ENCODE results near the gene RASEF.
"Not testable (repeated sequence)": the region's sequence is repeated elsewhere in the genome, so short reads cannot be mapped to it uniquely, and the experiment has no call there.

RASEF gene

DNA sequence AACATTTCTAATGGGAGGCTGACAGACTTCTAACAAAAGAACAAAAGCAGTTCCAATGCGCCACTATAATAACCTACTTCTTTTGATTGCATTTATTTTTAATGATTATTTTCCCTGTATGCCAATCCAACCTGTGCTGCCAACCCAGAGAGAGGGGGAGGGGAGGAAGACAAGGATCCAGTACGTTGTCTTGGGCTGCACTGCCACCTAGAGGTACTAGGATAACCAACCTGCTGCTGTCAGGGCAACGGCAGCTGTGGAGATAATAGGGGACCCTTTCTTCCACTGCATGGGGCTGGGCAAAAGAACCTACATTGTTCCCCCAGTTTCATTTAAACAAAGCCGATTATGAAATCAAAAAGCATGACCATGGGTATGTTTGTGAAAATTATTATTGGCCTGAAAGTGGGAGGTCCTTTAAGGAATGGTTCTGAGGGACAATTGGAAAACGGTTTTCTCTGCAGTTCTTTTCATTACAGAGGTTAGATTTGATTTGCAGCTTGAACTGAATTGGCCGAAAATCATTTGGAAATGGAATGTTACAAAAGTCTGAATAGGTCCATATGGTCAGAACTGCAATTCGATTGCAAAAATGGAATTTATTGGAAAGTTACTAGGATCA, 101.3 kb downstream of the RASEF start:
- Histone ChIP-seq H3K4me1 (ENCODE audit: control insufficient read depth, insufficient read depth, low read length) (peaks cover 2% of the 10 kb centered on the region), H3K27me3 (ENCODE audit: control insufficient read depth, insufficient read depth, low read length) (no peaks in the 10 kb centered on the region)

DNA sequence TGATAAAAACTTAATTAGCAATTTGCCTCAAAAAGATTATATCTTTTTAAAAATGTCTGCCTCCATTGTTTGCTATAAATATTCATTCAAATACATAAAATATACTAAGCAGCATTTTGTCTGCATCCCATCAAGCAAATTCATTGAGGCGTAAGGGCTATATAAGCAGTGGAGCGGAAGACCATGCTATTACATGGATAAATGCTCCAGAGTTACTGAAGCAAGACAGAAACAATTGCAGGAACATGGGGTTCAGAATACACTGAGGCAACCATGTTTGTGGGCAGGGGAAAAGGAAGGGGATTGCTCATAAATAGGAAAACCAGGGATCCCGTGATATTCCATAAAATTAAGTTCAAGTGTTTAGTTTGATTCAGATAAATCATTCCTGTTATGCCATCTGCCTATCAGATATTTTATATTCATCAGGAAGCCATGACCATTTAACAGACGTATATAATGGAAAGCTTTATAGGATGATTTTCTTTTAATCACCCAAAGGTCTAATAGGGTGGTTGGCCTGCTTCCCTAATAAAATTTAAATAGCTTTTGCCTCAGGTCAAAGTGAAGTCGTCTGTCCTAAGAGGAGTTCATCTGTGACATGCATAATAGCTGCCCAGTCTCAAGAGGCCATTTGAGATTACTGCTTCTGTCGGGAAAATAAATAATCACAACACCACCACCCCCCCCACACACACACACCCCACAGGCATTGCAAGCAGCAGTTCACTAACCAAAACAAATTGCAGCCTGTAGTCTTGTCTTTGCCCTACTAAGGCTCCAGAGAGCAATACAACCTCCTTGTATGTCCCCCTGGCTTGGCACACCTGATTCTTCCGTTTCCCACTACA, 105.2 kb downstream of the RASEF start:
- no peaks in the 10 kb centered on the region for H3K9me3 ChIP-seq (ENCODE audit: control insufficient read depth, insufficient read depth, low read length)
- peaks cover 2% of the 10 kb centered on the region for H3K4me1 ChIP-seq (ENCODE audit: control insufficient read depth, insufficient read depth, low read length)
- H3K4me3 ChIP-seq (ENCODE audit: low read depth, low read length) = no peak overlapping the region
- H3K36me3 ChIP-seq (ENCODE audit: control insufficient read depth, insufficient read depth, low read length) = no peaks in the 10 kb centered on the region
- no peak overlapping the region for H3K9ac ChIP-seq (ENCODE audit: low read depth, low read length)
- H3K27me3 ChIP-seq (ENCODE audit: control insufficient read depth, insufficient read depth, low read length) = no peaks in the 10 kb centered on the region

More for the DNA sequence above, 101.3 kb downstream of the RASEF start:
- Histone ChIP-seq H3K9ac (ENCODE audit: low read depth, low read length) (no peak overlapping the region), H3K36me3 (ENCODE audit: control insufficient read depth, insufficient read depth, low read length) (no peaks in the 10 kb centered on the region), H3K9me3 (ENCODE audit: control insufficient read depth, insufficient read depth, low read length) (no peaks in the 10 kb centered on the region), H3K4me3 (ENCODE audit: low read depth, low read length) (no peak overlapping the region)

DNA sequence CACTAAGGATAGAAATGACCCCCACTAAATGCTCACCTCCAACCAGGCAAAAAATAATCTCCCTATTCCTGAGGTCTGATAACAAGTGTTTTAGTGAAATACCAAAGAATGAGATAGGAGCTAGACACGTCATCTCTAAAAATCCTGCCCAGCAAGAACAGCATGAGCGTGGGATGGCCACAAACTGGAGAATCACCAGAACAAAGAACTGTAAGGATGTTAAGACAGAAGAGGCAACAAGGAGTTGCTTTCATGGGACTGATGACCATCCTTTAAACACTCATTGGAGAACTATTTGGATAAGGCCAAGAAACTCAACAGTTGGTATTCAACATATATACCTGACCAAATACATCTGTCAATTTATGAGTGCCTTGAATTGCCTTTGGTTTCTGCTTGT, 113.7 kb downstream of the RASEF start:
- H3K9ac ChIP-seq (ENCODE audit: low read depth, low read length) = no peak overlapping the region
- H3K27me3 ChIP-seq (ENCODE audit: control insufficient read depth, insufficient read depth, low read length) = no peaks in the 10 kb centered on the region
- H3K9me3 ChIP-seq (ENCODE audit: control insufficient read depth, insufficient read depth, low read length) = no peaks in the 10 kb centered on the region
- H3K4me3 ChIP-seq (ENCODE audit: low read depth, low read length) = no peak overlapping the region
- H3K36me3 ChIP-seq (ENCODE audit: control insufficient read depth, insufficient read depth, low read length) = no peaks in the 10 kb centered on the region
- peaks cover 10% of the 10 kb centered on the region for H3K4me1 ChIP-seq (ENCODE audit: control insufficient read depth, insufficient read depth, low read length)

DNA sequence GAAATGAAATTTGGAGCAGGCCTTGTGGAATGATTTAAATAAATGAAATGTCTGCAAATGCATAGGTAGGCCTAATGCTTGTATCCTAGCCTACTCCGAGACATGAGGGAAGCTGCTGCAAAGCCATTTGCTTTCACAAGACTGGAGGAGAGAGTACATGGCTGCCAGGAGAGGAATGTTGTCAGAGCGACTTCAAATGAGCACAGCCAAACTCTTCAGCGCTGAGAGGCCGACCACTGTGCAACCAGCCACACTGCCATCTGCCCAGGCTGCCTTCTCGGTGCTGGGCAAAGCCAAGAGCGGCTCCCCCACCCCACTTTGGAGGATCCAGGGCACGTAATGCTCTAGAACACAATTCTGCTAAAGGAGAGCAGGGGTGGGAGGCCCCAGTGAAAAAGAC, 122.6 kb downstream of the RASEF start:
- Histone ChIP-seq H3K9me3 (ENCODE audit: control insufficient read depth, insufficient read depth, low read length) (no peaks in the 10 kb centered on the region), H3K27me3 (ENCODE audit: control insufficient read depth, insufficient read depth, low read length) (no peaks in the 10 kb centered on the region), H3K4me3 (ENCODE audit: low read depth, low read length) (no peak overlapping the region), H3K4me1 (ENCODE audit: control insufficient read depth, insufficient read depth, low read length) (peaks cover 3% of the 10 kb centered on the region), H3K36me3 (ENCODE audit: control insufficient read depth, insufficient read depth, low read length) (no peaks in the 10 kb centered on the region), H3K9ac (ENCODE audit: low read depth, low read length) (no peak overlapping the region)

DNA sequence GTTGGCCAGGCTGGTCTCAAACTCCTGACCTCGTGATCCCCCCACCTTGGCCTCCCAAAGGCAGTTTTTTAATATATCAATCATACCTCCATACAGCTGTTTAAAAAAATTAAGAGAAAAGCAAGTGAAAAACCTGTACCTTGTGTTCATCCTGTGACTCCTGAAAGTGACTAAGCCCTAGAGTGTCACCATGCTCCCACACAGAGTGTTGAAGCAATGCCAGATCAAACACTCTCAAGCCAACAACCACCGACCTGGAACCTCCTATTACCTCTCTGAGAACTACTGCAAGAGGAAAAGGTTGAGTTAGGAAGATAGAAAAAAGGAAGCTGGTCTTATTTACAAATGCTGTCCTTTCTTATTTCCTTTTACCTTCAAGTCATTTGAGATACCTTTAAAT, 123.5 kb downstream of the RASEF start:
- H3K4me3 ChIP-seq (ENCODE audit: low read depth, low read length) = no peak overlapping the region
- H3K36me3 ChIP-seq (ENCODE audit: control insufficient read depth, insufficient read depth, low read length) = no peaks in the 10 kb centered on the region
- H3K27me3 ChIP-seq (ENCODE audit: control insufficient read depth, insufficient read depth, low read length) = no peaks in the 10 kb centered on the region

DNA sequence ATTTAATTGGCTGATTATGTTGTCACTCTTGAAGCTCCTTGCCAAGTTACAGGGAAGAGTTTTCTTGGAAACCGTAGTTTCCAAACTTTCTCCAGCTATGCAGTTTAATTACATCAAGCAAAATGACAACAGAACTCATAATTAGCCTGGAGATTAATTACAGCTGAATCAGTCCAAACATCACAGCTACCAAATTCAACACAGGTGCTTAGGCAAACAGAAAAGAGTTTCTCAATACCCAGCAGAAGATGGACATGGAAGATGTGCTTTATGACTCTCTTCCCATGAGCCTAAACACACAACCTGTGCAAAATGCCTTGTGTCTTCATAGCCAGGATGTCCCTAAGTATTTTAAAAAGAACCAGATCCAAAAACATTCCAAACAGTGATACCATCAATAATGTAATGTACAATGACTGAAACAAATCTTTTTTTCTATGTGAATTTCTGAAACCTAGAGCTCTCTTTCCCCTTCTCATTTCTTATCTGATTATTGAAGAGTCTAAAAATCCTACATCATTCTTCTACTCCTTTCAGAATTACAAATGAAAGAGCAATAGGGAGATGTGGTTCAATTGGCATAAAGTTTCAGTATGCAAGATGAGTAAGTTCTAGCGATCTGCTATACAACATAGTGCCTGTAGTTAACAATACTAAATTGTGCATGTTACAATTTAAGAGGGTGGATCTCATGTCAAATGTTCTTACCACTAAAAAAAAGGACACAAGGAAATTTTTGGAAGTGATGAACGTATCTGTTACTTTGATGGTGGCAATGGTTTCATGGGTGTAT, 124.3 kb downstream of the RASEF start:
- no peak overlapping the region for H3K9ac ChIP-seq (ENCODE audit: low read depth, low read length)
- H3K9me3 ChIP-seq (ENCODE audit: control insufficient read depth, insufficient read depth, low read length) = no peaks in the 10 kb centered on the region
- H3K27me3 ChIP-seq (ENCODE audit: control insufficient read depth, insufficient read depth, low read length) = no peaks in the 10 kb centered on the region
- no peak overlapping the region for H3K4me3 ChIP-seq (ENCODE audit: low read depth, low read length)
- H3K36me3 ChIP-seq (ENCODE audit: control insufficient read depth, insufficient read depth, low read length) = no peaks in the 10 kb centered on the region
- peaks cover 3% of the 10 kb centered on the region for H3K4me1 ChIP-seq (ENCODE audit: control insufficient read depth, insufficient read depth, low read length)

More for the DNA sequence above, 123.5 kb downstream of the RASEF start:
- no peak overlapping the region for H3K9ac ChIP-seq (ENCODE audit: low read depth, low read length)
- peaks cover 3% of the 10 kb centered on the region for H3K4me1 ChIP-seq (ENCODE audit: control insufficient read depth, insufficient read depth, low read length)
- no peaks in the 10 kb centered on the region for H3K9me3 ChIP-seq (ENCODE audit: control insufficient read depth, insufficient read depth, low read length)

DNA sequence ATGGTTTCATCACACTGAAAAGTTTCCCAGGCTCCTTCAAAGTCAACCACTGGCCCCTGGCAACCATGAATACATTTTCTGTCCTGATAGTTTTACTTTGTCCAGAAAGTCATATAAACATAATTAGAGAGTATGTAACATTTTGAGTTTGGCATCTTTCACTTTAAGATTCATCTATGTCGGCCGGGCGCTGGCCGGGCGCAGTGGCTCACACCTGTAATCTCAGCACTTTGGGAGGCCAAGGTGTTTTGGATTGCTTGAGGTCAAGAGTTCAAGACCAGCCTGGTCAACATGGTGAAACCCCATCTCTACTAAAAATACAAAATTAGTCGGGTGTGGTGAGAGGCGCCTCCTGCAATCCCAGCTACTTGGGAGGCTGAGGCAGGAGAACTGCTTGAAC, 126.4 kb downstream of the RASEF start:
- H3K4me3 ChIP-seq (ENCODE audit: low read depth, low read length) = not testable (repeated sequence)

DNA sequence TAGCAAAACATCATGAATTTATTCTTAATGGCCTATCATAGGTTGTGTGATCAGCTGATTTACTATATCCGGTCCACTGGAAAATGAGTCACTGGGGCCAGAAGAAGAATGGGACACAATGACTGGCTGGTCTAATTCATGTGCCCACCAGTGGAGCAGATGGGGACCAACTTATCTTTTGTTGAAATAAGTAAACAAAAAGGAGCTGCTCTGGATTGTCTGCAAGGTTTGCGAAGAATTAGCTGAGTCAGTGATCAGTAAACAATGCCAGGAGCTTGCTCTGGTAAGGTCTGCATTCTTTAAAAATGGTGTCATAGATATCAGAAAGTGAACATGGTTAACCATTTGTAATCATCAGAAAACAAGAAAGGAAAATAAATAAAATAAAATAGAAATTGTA, 128.0 kb downstream of the RASEF start:
- no peak overlapping the region for H3K9ac ChIP-seq (ENCODE audit: low read depth, low read length)
- no peaks in the 10 kb centered on the region for H3K36me3 ChIP-seq (ENCODE audit: control insufficient read depth, insufficient read depth, low read length)
- H3K4me1 ChIP-seq (ENCODE audit: control insufficient read depth, insufficient read depth, low read length) = peaks cover 3% of the 10 kb centered on the region
- no peak overlapping the region for H3K4me3 ChIP-seq (ENCODE audit: low read depth, low read length)
- no peaks in the 10 kb centered on the region for H3K27me3 ChIP-seq (ENCODE audit: control insufficient read depth, insufficient read depth, low read length)
- no peaks in the 10 kb centered on the region for H3K9me3 ChIP-seq (ENCODE audit: control insufficient read depth, insufficient read depth, low read length)

More for the DNA sequence above, 126.4 kb downstream of the RASEF start:
- H3K27me3 ChIP-seq (ENCODE audit: control insufficient read depth, insufficient read depth, low read length); H3K9me3 ChIP-seq (ENCODE audit: control insufficient read depth, insufficient read depth, low read length); H3K36me3 ChIP-seq (ENCODE audit: control insufficient read depth, insufficient read depth, low read length); H3K9ac ChIP-seq (ENCODE audit: low read depth, low read length); H3K4me1 ChIP-seq (ENCODE audit: control insufficient read depth, insufficient read depth, low read length): not testable (repeated sequence)

DNA sequence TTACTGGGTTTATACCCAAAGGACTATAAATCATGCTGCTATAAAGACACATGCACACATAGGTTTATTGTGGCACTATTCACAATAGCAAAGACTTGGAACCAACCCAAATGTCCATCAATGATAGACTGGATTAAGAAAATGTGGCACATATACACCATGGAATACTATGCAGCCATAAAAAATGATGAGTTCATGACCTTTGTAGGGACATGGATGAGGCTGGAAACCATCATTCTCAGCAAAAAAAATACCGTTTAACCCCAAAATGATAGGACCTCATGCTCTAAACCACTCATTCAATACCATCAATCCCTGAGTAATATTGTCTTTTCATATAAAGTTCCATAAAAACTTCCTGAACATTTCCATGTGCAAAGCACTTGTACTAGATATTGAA, 128.9 kb downstream of the RASEF start:
- H3K27me3 ChIP-seq (ENCODE audit: control insufficient read depth, insufficient read depth, low read length); H3K36me3 ChIP-seq (ENCODE audit: control insufficient read depth, insufficient read depth, low read length); H3K9me3 ChIP-seq (ENCODE audit: control insufficient read depth, insufficient read depth, low read length); H3K4me3 ChIP-seq (ENCODE audit: low read depth, low read length); H3K9ac ChIP-seq (ENCODE audit: low read depth, low read length); H3K4me1 ChIP-seq (ENCODE audit: control insufficient read depth, insufficient read depth, low read length): not testable (repeated sequence)

DNA sequence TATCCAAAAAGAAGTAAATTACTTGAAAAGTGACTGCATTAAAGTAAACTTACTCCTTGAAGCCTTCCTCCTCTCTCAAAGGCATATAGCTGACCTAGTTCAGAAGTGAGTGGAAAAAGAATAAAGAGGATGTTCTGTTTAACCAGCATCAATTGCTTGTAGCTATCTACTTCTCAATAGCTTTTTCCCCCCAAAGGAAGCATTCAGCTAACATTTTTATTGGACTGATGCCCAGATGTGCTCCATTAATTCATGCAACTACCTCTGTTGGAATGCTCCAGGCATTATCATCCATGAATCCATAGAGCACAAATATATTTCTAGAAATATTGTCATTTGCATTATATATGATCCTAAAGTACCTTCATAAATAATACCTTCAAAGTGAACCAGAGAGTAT, 132.8 kb downstream of the RASEF start:
- Histone ChIP-seq H3K4me3 (ENCODE audit: low read depth, low read length) (no peak overlapping the region), H3K36me3 (ENCODE audit: control insufficient read depth, insufficient read depth, low read length) (no peaks in the 10 kb centered on the region), H3K9ac (ENCODE audit: low read depth, low read length) (no peak overlapping the region), H3K4me1 (ENCODE audit: control insufficient read depth, insufficient read depth, low read length) (no peaks in the 10 kb centered on the region), H3K27me3 (ENCODE audit: control insufficient read depth, insufficient read depth, low read length) (peaks cover 7% of the 10 kb centered on the region), H3K9me3 (ENCODE audit: control insufficient read depth, insufficient read depth, low read length) (no peaks in the 10 kb centered on the region)

Data from iPS-15b (cell line).